Testis (tissue), 2 donors: ENCODE results near the gene LSP1.

Source experiments
- CTCF ChIP-seq, 3 experiments: fragments of 450-650 bp in 2 of 3; fragments of 200-600 bp in 1 of 3; sonication (generic) in 1 of 3; IDR thresholded peaks; one replicate each; pipeline ENCODE4 v1.5.1; 2016 to 2019; ENCODE audit warnings: antibody characterized with exemption in 3 of 3, mild to moderate bottlenecking in 2 of 3, moderate library complexity in 1 of 3
- POLR2A ChIP-seq: fragments of 450-650 bp; IDR thresholded peaks from one replicate; pipeline ENCODE4 v1.6.1; 2017; ENCODE audit warnings: antibody characterized with exemption, mild to moderate bottlenecking, moderate library complexity

DNA sequence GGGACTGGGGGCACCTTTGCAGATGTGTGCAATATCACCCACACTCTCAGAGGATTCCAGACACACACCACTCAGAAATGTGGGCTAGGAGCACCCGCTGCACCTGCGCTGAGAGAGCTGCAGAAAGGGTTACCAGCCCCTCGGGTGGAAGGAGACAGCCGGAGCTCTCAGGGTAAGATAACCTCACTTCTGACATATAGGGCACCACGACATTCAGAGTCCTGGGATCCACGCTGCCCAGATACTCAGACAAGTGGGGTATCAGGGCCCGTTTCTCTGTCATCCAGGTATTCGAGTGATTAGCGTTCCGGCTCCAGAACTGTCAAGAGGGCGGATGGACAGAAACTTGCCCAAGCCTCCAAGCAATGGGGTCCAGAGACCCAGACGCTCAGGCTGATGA is 24.3 kb upstream of the LSP1 start:
- TF ChIP-seq CTCF (IDR thresholded peaks at IDR 0.05) (no peak), POLR2A (no peak)
